ENCODE results near the gene OR52E2. TPM values are rescaled to one million over a fixed set of nuclear protein-coding genes. Genes with fewer than 3 reads are reported as not detected.

The OR52E2 gene
- total RNA-seq, result not detected in 2 replicates

DNA sequence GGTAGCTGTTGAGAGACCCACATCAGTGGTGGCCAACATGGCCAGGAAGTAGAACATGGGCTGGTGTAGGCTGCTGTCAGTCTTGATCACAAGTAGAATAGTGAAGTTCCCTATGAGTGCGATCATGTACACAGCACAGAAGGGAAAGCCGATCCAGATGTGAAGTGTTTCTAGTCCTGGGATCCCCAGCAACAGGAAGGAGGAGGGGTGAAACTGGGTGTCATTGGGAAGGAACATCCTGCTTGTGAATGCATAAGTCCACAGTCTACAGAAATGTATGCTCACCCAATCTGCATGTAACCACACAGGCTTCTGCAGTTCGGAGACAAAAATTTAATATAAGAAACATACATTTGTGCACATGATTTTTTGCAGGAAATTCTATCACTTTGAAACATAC lies at the start of gene OR52E2:
TSS of gene OR52E2 (minus strand) at position 237 of the 400 bp plus-strand sequence. CDS start at position 237, 0 bp downstream.

DNA sequence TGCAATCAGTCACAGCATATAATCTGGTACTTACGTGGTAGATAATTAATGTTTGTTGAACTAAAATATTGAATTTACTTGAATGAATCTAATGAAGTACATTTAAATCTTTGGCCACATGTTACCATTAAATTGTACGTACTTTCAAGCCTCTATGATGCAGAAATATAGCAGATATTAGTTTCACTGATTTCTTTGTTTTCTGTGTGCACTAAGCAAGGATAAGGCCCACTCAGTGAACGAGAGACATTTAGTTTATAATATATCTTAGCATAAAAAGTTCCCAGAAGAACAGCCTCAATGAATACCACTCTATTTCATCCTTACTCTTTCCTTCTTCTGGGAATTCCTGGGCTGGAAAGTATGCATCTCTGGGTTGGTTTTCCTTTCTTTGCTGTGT lies 9.8 kb upstream of the OR52E2 start, which contains the start of gene OR52E1:
TSS of gene OR52E1 (plus strand) at position 301 of the 400 bp plus-strand sequence.

DNA sequence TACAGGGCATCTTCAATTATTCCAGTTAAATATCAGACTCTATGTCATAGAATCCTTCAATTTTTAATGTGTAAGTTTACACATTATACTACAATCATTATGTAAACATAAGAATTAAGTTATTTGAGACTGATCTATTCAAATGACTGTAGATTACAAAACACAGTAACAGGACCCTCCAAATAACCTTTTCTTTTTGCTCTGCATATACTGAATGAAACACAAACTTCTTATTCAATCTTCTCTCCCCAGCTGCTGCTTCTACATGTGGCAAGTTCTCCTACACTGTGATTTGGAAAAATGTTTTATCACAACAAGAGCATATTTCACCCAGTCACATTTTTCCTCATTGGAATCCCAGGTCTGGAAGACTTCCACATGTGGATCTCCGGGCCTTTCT lies 13.2 kb downstream of the OR52E2 start, which contains the start of gene OR52J3:
TSS of gene OR52J3 (plus strand) at position 301 of the 400 bp plus-strand sequence. CDS start at position 301, 0 bp downstream.

Other genes starting within 250 kb of the OR52E2 start
- not detected in 2 replicates for gene OR51F2, start 238.3 kb downstream of the OR52E2 start, total RNA-seq
- not detected in 2 replicates for gene OR51S1, start 210.4 kb downstream of the OR52E2 start, total RNA-seq
- gene OR51T1, start 177.7 kb downstream of the OR52E2 start, total RNA-seq, result not detected in 2 replicates
- gene OR51A7, start 155.8 kb downstream of the OR52E2 start, total RNA-seq, result not detected in 2 replicates
- not detected in 2 replicates for gene OR51G2, start 140.3 kb downstream of the OR52E2 start, total RNA-seq
- gene OR51G1, start 135.3 kb downstream of the OR52E2 start, total RNA-seq, result not detected in 2 replicates
- gene OR51A4, start 112.0 kb downstream of the OR52E2 start, total RNA-seq, result not detected in 2 replicates
- gene OR51A2, start 103.9 kb downstream of the OR52E2 start, total RNA-seq, result not detected in 2 replicates
- not detected in 2 replicates for gene OR51L1, start 64.8 kb downstream of the OR52E2 start, total RNA-seq
- not detected in 2 replicates for gene OR52J3, start 13.1 kb downstream of the OR52E2 start, total RNA-seq
- not detected in 2 replicates for gene OR52E1, start 9.9 kb upstream of the OR52E2 start, total RNA-seq
- gene OR52A5, start 78.7 kb upstream of the OR52E2 start, total RNA-seq, result not detected in 2 replicates
- not detected in 2 replicates for gene OR52A1, start 95.1 kb upstream of the OR52E2 start, total RNA-seq
- not detected in 2 replicates for gene OR51V1, start 141.1 kb upstream of the OR52E2 start, total RNA-seq
- gene HBB, start 167.4 kb upstream of the OR52E2 start, total RNA-seq, result not detected in 2 replicates
- not detected in 2 replicates for gene HBD, start 174.9 kb upstream of the OR52E2 start, total RNA-seq
- not detected in 2 replicates for gene HBG1, start 190.2 kb upstream of the OR52E2 start, total RNA-seq
- gene HBG2, start 195.2 kb upstream of the OR52E2 start, total RNA-seq, result not detected in 2 replicates
- not detected in 2 replicates for gene HBE1, start 210.3 kb upstream of the OR52E2 start, total RNA-seq
- gene OR51B4, start 242.3 kb upstream of the OR52E2 start, total RNA-seq, result not detected in 2 replicates